Ishikawa (cell line): ENCODE data around the gene DDX54.

Experiments
- CEBPB ChIP-seq: IDR thresholded peaks from 2 replicates; pipeline ENCODE4 v1.6.1; 2012
- CREB1 ChIP-seq: IDR thresholded peaks from 2 replicates; pipeline ENCODE4 v1.6.1; 2012; ENCODE audit warnings: low read depth
- EGR1 ChIP-seq: IDR thresholded peaks from 2 replicates; pipeline ENCODE4 v1.6.1; 2012
- EP300 ChIP-seq: IDR thresholded peaks from 2 replicates; pipeline ENCODE4 v1.6.1; 2012; ENCODE audit warnings: borderline replicate concordance
- FOXM1 ChIP-seq: IDR thresholded peaks from 2 replicates; pipeline ENCODE4 v1.6.1; 2012; ENCODE audit warnings: low read depth, borderline replicate concordance
- NFIC ChIP-seq: IDR thresholded peaks from 2 replicates; pipeline ENCODE4 v1.6.1; 2012
- RAD21 ChIP-seq: IDR thresholded peaks from 2 replicates; pipeline ENCODE4 v1.6.1; 2012; ENCODE audit warnings: low read depth
- REST ChIP-seq: IDR thresholded peaks from 2 replicates; pipeline ENCODE4 v1.6.1; 2012; ENCODE audit warnings: low read depth, mild to moderate bottlenecking
- TAF1 ChIP-seq: IDR thresholded peaks from 2 replicates; pipeline ENCODE4 v1.6.1; 2012; ENCODE audit warnings: low read depth, mild to moderate bottlenecking
- TCF12 ChIP-seq: IDR thresholded peaks from 2 replicates; pipeline ENCODE4 v1.6.1; 2012; ENCODE audit warnings: low read depth
- TEAD4 ChIP-seq: IDR thresholded peaks from 2 replicates; pipeline ENCODE4 v1.6.1; 2012
- USF1 ChIP-seq: IDR thresholded peaks from 2 replicates; pipeline ENCODE4 v1.6.1; 2012
- YY1 ChIP-seq: IDR thresholded peaks from 2 replicates; pipeline ENCODE4 v1.6.1; 2012; ENCODE audit warnings: low read depth
- ZBTB7A ChIP-seq: IDR thresholded peaks from 2 replicates; pipeline ENCODE4 v1.6.1; 2012; ENCODE audit warnings: low read depth
- TF ChIP-seq, protein P1 (sequence below): IDR thresholded peaks from 2 replicates; pipeline ENCODE4 v1.6.1; 2012

DDX54 gene

GRCh38 chr12:113116875-113117274 lies 68.4 kb downstream of the DDX54 start:
- TF ChIP-seq, protein P1, sequence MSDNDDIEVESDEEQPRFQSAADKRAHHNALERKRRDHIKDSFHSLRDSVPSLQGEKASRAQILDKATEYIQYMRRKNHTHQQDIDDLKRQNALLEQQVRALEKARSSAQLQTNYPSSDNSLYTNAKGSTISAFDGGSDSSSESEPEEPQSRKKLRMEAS, result 0 out of 2 replicates have a peak, but pooled peaks have one; percentile 21
- TF ChIP-seq EGR1, result no peak

DNA sequence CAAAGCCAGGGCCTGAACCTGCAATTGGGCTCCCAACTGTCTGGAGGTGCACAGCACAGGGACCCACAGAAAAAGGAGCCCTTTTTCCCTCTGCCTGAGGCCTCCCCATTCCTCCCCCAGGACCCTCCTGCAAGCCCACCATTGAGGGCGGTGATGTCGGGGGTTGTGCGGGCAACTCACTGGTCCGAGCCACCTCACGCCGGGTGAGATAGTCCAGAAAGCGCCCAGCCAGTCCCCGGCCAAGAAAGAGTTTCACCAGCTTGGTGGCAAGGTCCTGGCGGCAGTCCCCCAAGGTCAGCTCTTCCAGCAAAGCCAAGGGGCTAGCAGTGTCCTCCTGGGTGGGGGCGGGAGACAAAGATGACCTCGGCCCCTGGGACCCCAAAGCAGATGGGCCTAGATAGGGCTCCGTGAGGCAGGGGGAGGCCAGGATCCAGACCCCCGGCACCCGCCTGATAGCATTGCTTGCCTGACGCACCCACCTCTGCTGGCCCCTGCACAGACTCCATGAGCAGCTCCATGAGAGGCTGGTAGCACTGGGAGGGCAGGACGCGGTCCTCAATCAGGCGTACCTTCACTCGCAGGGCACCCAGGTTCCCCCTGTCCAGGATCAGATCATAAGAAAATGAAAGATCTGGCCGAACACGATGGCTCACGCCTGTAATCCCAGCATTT lies 69.7 kb downstream of the DDX54 start:
- no peak for TF ChIP-seq ZBTB7A
- no peak for TF ChIP-seq RAD21
- no peak for TF ChIP-seq TCF12
- no peak for TF ChIP-seq TAF1
- TF ChIP-seq CREB1, result no peak
- no peak for TF ChIP-seq NFIC
- TF ChIP-seq REST, result no peak
- TF ChIP-seq TEAD4, result no peak
- no peak for TF ChIP-seq CEBPB
- TF ChIP-seq YY1, result no peak
- TF ChIP-seq FOXM1, result no peak

DNA sequence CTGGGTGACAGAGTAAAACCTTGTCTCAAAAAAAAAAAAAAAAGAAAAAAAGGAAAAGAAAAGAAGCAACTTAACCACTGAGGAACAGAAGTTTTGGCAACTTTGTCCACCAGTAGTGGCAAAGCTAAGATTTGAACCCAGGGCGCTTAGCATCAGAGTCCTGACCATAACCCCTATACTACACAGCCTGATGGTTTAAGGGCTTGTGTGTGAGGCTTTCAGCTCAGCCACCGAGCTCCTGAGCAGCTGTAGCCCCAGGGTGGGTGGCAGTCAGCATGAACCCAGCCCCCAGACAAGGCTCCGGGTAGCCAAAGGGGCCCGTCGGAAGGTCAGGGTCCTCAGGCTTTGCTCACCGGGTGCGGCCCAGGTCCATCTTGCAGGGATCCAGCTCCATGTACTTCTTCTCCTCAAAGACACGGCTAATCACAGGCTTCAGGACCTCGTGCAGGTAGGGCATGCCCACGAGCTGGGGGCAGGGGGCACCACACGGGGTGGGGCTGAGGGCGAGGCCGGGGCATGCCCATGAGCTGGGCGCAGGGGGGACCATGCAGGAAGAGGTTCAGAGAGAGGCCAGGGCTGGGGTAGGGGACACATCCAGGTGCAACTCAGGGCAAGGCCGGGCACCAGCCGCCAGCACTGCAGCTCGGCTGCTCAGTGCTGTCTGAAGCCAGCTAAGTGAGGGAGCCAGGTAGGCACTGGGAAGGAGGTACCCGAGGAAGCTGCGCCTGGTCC lies 70.7 kb downstream of the DDX54 start:
- TF ChIP-seq, protein P1, result no peak
- TF ChIP-seq RAD21 (no peak), EP300 (no peak), USF1 (no peak), REST (no peak), YY1 (no peak), FOXM1 (no peak), TAF1 (no peak), TEAD4 (no peak), CEBPB (no peak), TCF12 (no peak)

DNA sequence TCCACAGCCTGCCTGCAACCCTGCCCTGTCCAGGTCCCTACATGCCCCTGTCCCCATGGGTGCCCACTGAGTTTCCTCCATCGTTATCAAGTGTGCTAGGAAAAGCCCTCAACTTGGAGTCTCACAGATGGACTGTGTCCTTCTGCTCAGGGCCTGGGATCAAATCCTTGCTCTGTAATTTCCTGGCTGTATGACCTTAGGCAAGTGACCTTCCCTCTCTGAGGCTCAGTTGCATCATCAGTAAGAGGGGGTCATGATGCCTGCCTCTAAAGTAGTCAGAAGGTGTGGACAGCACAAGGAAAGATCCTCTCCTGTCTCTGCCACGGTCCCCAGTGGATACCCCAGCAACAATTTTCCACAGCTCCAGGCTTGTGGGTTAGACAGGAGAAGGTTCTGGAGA lies 71.9 kb downstream of the DDX54 start:
- TF ChIP-seq ZBTB7A, result no peak
- TF ChIP-seq, protein P1, result no peak
- TF ChIP-seq FOXM1, result no peak
- no peak for TF ChIP-seq EP300
- no peak for TF ChIP-seq TAF1
- TF ChIP-seq NFIC, result no peak
- no peak for TF ChIP-seq REST
